Right forelimb (tissue), 1 donor: ENCODE data around the gene HMBS.
A peak's percentile ranks its signal among the peaks of the same experiment; 100 is the strongest.
"Not testable (repeated sequence)": the region's sequence is repeated elsewhere in the genome, so short reads cannot be mapped to it uniquely, and the experiment has no call there.

Experiments used
- DNase-seq: peaks from one replicate; pipeline ENCODE4 v3.0.0-alpha.2; 2018

Gene HMBS

DNA sequence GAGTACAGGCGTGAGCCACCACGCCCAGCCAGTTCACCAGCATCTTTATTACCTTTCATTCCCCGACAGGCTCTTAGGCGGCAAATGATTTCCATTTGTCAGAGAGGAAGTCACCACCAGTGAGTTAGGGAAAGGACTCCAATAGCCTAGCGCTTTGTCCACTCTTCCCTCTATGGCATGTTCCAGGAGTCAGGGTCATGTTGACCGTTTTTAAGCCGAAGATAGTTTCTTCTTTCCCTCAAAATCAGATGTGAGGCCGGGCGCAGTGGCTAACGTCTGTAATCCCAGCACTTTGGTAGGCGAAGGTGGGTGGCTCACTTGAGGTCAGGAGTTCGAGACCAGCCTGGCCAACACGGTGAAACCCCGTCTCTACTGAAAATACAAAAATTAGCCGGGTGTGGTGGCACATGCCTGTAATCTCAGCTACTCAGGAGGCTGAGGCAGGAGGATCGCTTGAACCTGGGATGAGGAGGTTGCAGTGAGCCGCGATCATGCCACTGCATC lies 18.5 kb downstream of the HMBS start:
- DNase-seq, result not testable (repeated sequence)

DNA sequence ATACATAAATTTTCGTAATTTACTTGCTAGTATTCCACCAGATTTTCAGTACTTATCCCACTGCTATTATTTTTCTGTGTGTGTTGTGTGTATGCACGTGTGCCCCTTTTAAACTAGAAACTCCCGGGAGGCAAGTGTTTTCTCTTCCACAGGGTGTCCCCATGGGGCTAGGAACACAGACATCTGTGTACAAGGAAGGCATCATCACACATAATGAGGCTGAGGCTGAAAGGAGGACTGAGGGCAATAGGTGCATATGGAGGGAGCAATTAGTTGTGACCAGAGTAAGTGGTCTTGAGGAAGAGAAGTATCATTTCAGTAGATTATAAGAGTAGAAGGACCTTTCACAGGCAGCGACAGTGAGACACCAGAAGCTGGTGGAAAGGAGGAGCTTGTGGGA lies 19.1 kb downstream of the HMBS start:
- no peak for DNase-seq

DNA sequence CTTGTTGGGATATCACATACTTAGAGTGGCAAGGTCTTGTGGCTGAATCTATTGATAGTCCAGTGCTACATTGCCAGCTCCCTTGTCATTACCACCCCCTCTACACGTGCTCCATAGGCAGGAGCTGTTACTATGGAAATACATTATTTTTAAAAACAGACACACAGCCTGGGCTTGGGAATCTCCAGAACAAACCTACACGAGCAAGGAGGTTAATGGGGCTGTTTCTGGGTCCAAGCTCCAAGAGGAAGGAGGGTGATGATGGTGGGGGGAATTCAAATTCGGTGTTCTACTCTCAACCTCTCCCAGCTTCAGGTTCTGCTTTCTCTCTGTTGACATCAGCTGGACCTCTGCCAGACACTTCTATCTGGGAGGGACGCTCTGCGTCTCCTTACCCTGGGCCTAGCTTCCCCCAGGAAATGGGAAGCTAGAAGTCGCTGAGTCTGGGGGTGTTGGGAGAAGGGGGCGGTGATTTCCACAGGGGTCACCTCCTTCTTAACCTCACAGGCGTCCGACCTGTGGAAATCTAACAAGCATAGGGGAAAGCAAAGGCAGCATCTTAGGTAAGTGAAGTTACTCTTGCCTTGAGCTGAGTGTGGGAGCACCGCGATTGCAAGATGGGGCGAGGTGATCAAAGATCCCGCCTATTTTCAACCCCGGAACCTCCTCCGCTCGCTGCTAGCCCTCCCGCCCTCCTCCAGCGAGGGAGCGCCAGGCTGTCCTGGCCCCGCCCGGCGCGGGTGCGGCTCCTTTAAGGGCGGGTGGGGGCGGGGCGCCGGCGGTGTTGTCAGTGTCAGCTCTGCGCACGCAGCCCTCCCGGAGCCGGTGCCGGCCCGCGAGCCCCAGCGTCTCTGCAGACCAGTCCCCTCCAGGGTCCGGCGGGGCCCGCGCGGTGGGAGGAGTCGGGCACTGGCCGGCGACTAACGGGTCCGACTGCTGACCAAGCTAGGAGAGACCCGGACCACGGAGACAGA lies 22.2 kb downstream of the HMBS start, which contains the start of gene C2CD2L:
C2CD2L (plus strand) TSS at position 781 of the 974 bp plus-strand sequence. CDS start 398 bp downstream, outside the sequence.
- DNase-seq, result peak; percentile 93

DNA sequence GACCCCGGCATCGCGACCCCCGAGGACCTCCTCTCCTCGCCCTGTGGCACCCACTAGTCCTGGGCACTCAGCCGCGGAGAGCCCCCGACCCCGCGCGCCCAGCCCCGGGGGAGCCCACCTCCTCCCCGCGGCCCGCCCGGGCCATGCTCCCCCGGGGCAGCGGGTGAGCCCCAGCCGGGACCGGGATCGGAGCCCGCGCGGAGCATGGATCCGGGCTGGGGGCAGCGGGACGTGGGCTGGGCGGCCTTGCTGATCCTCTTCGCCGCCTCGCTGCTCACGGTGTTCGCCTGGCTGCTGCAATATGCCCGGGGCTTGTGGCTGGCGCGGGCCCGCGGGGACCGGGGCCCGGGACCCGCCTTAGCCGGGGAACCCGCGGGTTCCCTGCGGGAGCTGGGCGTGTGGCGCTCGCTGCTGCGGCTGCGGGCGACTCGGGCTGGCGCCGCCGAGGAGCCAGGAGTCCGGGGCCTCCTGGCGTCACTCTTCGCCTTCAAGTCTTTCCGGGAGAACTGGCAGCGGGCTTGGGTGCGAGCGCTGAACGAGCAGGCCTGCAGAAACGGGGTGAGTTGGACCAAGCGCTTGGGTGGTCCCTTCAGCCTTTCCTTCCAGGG lies 23.0 kb downstream of the HMBS start:
- DNase-seq, result no peak

DNA sequence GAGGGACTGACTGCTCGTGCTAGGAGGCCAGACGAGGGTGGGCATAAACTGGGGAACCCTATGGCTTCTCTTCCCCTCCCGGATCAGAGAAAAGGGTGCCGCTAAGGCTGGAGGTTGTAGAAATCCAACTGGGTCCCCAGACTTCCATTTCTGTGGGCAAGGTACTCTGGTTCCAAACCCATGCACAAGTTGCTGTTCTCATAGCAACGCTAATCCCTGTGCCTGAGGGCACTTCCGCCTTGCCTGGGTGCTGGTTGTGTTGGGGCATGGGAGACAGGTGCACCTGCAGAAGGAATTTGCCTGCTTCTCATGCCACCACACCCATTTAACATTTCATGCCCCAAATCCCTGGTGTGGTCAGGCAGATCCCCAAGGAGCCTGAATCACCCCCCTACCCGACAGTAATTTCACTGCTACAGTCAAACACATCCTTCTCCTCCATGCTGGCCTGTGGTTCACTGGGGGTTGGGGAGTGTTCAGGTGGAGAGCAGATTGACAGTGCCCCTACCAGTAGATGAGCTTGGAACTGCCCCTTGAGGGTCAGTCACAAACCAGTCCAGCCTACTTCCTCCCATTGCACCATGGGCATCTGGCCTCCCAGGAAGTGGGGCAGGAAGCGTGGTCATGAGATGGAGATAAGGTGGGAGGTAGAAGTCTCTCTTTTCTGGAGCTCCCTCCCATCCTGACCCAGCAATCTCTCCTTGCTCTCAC lies 23.6 kb downstream of the HMBS start:
- DNase-seq, result no peak

DNA sequence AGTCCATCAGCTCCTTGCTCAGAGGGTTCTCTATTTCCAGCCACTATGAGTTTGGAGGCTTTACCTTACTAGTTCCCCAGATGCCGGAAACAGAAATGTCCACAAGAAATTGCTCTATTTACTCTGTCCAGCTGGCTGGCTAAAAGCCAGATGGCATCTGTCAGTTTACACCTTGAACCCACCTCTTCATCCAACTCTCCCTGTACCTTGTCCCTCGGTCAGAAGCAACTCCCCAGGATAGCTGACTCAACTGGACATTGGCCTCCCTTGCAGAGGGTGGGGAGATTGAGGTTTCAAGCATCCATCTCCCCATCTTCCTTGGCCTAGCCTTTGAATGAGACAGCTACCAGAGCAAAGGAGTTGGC lies 24.2 kb downstream of the HMBS start:
- DNase-seq, result no peak

DNA sequence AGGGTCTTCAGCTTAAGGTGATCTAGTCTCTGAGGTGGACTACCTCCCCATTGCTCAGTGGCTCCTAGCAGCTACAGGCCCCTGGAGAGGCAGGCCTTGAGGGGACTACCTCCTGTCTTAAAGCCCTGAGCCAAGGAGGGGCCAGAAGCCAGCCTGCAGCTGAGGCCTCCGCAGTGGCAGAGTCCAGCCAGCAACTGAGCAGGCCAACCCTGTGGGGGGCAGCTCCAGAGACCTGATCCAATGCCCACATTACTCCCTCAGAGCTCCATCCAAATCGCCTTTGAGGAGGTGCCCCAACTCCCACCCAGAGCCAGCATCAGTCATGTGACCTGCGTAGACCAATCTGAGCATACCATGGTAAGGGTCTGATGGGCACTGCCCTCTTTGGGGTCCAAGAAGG lies 25.2 kb downstream of the HMBS start:
- no peak for DNase-seq

DNA sequence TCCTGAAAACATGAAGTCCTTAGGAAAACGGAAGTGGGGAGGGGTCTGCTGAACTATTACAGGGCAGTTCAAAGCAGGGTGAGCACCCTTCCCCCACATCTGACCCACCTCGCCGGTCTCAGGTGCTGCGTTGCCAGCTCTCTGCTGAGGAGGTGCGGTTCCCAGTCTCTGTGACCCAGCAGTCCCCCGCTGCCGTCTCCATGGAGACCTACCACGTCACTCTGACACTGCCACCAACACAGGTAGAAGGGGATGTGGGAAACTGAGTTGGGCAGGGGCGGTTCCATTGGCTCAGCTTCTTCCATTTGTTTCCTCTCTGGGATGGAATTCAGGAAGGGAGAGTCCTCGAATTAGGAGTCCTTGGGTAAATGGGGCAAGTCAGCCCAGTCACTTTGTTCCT lies 25.8 kb downstream of the HMBS start:
- no peak for DNase-seq

DNA sequence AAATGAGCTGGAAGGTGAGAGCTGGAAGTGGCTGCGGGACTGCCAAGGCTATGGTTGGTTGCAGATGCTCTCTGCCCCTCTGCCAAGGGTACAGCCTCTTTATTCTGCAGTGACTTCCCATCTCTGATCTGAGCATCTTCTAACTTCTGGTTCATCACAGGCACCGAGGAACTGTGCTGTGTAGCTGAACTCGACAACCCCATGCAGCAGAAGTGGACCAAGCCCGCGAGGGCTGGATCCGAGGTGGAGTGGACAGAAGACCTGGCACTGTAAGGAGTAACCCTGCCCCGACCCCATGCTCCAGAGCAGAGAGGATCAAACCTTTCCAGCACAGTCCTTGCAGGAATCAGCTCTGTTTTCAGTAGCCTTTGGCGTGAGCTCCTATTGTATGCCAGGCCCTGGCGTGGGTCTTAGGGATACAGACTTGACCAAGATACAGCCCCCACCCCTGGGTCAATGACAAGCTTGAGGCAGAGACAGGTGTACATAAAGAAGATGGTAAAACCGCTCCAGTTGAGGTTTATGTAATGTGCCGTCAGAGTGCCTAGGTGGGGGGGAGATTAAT lies 26.8 kb downstream of the HMBS start:
- no peak for DNase-seq

DNA sequence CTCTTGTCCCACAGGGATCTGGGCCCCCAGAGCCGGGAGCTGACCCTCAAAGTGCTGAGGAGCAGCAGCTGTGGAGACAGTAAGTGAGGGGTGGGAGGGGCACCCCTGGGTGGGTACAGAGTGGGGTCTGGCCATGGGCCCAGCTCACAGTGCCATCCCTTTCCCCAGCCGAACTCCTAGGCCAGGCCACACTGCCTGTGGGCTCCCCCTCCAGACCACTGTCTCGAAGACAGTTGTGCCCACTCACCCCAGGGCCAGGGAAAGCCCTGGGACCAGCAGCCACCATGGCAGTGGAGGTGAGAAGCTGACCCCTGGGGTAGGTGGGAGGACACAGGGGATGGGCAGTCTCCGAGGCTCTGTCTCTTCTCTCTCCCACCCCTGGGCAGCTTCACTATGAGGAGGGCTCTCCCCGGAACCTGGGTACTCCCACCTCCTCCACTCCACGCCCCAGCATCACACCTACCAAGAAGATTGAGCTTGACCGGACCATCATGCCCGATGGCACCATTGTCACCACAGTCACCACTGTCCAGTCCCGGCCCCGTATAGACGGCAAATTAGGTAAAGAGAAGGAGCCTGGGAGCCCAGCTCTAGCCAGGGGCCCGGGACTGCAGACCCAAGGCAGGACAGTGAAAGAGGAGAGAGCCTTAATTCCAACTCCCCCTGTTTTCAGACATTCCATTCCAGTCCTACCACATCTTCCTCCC lies 27.8 kb downstream of the HMBS start:
- DNase-seq, result no peak

DNA sequence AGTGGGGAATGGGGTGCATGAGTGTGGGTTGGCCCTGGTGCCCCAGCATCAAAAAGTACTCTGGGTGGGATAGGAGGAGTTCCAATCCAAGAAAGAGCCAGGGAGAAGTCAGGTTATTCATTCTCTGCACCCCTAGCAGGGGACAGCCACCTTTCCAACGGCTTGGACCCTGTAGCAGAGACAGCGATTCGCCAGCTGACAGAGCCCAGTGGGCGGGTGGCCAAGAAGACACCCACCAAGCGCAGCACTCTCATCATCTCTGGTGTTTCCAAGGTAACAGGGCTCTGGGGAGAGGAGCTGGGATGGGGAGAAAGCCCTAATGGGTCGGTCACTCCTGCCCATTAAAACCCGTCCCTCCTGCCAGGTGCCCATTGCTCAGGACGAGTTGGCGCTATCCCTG lies 29.0 kb downstream of the HMBS start:
- no peak for DNase-seq

DNA sequence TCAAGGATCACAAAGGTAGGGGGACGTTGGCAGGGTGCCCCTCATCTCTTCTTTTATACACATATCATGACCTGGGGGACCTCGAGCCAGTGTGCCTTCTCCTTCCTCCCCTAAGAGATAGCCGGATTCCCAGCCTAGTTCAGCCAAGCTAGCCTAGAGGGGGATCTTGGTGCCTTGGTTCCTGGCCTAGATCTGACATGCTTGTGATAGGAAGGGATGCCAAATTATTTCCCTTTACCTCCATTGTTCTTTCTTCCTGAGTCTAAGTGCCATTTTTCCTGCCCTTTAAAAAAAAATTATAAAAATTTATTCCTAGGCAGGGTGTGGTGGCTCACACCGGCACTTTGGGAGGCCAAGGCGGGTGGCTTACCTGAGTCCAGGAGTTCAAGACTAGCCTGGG lies 29.7 kb downstream of the HMBS start:
- no peak for DNase-seq

DNA sequence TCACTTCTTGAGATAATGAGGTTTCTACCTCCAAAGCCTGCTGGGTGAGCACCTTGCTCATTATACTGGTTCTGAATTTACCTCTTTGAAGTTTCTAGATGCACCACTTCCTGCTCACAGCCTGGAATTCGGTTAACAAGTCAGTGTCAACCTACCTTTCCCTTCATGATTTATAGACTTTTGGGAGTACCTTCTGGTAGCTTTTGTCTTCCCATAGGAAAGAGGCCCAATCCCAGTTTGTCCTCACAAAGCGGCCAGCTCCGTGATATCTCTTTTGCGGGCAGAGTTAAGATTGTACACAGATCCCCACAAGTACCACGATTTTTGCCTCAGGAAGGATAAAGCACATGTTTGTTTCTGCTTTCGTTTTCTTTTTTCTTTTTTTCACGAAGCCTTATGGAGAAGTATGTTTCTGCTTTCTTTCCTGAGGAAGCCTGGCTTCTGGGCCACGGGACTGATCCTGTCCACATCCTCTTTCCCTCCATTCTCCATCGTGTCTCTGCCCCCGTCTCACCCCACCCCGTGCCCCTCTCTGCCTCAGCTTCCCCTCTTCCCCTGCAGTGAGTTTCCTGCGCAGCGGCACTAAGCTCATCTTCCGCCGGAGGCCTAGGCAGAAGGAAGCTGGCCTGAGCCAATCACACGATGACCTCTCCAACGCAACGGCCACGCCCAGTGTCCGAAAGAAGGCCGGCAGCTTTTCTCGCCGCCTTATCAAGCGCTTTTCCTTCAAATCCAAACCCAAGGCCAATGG lies 31.0 kb downstream of the HMBS start:
- DNase-seq, result peak; percentile 36

DNA sequence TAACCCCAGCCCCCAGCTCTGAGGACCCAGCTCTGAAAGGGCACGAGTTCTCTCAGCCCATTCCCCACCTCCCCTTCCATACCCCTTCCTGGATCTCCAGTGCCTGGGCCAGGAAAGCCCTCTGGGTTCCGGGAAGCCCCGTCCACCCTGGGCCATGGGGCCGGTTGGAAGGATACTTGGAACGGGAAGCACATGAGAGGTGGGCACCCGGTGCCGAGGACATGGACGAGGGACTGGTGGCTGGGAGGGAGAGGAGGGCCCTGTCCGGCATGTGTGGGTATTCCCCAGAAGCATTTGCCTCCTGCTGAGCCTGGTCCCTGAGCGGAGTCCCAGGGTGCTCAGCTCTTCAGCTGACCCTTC lies 31.5 kb downstream of the HMBS start:
- DNase-seq, result peak; percentile 11

DNA sequence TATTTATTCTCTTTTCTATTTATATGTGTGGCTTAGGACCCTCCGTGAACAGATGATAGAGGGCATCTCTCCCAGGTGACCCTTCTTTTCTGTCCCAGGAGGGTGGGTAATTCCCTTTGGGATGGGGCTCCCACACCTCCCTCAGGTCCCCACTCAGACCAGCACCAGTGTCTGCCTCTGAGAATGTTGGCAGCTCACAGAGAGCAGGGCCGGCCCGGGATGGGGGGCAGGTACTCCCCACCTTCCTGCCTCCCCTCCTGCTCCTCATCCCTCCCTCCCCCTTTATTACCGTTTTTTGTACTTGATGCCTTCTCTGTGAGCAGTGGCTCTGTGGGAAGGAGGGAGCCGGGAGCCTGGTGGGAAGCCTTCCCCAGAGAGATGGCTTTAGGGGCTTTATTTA lies 31.9 kb downstream of the HMBS start:
- no peak for DNase-seq

DNA sequence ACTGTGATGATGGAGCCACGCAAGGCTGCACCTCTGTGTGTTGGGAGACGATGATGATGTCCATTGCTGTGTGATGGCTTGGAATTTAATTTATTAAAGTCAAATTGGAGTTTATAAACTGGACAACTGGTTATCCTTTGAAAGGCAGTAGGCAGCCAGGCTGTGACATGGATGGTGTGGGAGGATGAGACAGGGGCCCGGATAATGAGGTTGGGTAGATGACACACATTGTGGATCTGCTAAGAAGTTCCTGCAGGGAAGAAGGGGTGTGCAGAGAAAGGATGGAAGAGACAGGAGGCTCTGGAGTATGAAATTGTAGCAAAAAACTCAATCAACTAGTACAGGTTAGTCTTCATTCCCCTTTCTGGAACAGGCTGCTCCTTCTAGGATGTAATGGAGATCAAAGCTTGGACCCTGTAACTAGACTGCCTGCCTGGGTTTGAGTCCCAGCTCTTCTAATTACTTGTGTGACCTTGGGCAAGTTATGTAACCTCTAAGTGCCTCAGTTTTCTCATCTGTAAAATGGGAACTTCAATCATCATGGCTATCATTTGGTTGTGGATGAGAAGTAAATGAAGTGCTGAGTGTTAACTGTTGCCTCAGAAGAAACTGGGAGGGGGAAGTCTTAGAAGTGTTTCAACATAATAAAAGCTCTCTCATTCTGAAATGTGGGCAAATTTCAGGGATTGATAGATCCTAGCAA lies 32.5 kb downstream of the HMBS start:
- peak; percentile 6 for DNase-seq

DNA sequence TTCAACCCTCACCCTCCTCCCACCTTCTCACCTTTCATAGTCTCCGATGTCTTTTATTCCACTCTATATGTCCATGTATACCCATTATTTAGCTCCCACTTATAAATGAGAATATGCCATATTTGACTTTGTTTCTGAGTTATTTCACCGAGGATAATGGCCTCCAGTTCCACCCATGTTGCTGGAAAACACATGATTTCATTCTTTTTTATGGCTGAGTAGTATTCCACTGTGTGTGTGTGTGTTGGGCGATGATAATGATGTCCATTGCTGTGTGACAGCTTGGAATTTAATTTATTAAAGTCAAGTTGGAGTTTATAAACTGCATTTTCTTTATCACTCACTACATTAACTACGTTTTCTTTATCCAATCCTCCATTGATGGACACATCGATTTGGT lies 33.5 kb downstream of the HMBS start:
- no peak for DNase-seq

DNA sequence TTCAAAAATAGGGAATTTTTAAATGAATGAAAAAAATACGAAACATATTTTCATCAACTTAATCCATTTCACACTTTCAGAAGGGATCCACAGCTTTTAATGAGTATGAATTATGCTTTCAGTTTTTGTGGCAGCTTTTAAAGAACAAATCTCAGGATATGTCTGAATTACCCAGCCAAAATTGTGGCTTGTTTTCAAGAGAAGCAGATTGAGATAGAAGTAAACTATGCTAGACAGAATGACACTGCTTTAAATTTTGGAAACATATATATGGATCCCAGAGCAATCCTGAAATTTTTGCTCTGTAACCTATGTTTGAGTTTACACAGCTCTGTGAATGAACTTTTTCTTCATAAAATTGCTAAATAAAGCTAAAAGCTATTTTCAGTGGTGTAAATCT lies 34.3 kb downstream of the HMBS start:
- no peak for DNase-seq

DNA sequence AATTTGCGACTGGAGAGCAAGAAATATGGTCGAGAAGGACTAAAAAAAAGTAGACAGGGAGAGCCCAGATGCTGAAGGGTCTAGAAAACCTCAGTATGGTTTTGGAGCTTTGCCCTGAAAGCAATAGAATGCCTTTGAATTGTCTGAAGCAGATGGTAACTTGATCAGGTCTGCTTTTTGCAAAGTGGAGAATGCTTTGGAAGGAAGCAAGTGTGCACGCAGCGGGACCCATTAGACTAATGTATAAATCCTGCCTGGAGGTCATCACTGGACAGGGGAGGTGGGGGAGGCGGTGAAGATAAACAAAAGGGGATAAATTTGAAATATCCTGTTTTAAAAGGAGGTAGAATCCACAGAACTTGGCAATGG lies 35.9 kb downstream of the HMBS start:
- no peak for DNase-seq

DNA sequence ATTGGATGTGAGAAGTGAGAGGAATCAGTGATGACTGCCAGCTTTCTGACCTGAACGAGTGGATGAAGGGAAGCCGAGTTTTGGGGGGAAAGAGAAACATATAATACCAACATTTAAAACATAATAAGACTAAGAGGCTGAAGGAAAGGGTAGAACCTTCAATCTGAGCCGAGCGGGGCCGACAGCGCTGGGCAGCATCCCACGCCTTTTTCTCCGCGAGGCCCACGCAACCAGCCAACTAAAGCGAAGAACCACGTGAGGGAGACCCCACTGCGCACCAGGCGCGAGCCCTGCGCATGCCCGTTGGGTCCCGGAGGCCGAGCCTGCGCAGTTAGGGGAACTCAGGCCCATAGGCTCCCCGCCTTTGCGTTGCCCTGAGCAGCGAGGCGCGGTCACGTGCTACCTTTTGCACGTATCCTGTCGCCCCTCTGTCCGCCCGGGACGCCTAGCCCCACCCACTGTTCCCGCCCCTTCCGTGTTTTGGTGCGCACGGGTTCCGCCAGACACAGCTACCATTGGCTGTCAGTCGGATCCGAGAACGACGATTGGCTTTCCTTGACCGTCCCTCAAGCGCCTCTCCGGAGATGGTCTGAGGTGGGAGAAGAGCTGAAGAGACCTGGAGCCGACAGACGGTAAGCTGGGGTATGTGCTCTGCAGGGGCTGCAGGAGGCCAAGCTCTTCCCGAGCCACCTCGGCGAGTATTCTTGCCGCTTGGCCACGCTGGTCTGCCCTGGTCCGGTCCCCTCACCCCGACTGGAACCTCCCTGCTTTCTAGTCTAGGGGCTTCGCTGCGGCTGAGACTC lies 36.5 kb downstream of the HMBS start, which contains the start of gene HINFP:
HINFP (plus strand) TSS at position 573 of the 803 bp plus-strand sequence. CDS start 5,365 bp downstream, outside the sequence.
- peak; percentile 100 for DNase-seq
